NCI-H526 treated with DMSO at 0.1 percent for 48 hours (cell line): ENCODE data around the gene LRFN3.
"Not testable (repeated sequence)": the region's sequence is repeated elsewhere in the genome, so short reads cannot be mapped to it uniquely, and the experiment has no call there.

ENCODE experiments used
- DNase-seq: peaks from one replicate; lab custom pipeline; 2025; lab: John Stamatoyannopoulos, UW

LRFN3 gene

DNA sequence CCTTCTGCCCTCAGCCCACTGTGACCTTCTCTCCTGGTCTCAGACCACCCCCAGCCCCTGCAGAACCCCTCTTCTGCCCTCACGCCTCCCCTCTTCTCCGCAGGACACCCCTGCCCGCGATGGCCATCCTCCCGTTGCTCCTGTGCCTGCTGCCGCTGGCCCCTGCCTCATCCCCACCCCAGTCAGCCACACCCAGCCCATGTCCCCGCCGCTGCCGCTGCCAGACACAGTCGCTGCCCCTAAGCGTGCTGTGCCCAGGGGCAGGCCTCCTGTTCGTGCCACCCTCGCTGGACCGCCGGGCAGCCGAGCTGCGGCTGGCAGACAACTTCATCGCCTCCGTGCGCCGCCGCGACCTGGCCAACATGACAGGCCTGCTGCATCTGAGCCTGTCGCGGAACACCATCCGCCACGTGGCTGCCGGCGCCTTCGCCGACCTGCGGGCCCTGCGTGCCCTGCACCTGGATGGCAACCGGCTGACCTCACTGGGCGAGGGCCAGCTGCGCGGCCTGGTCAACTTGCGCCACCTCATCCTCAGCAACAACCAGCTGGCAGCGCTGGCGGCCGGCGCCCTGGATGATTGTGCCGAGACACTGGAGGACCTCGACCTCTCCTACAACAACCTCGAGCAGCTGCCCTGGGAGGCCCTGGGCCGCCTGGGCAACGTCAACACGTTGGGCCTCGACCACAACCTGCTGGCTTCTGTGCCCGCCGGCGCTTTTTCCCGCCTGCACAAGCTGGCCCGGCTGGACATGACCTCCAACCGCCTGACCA is 3.3 kb downstream of the LRFN3 start:
- no peak for DNase-seq

DNA sequence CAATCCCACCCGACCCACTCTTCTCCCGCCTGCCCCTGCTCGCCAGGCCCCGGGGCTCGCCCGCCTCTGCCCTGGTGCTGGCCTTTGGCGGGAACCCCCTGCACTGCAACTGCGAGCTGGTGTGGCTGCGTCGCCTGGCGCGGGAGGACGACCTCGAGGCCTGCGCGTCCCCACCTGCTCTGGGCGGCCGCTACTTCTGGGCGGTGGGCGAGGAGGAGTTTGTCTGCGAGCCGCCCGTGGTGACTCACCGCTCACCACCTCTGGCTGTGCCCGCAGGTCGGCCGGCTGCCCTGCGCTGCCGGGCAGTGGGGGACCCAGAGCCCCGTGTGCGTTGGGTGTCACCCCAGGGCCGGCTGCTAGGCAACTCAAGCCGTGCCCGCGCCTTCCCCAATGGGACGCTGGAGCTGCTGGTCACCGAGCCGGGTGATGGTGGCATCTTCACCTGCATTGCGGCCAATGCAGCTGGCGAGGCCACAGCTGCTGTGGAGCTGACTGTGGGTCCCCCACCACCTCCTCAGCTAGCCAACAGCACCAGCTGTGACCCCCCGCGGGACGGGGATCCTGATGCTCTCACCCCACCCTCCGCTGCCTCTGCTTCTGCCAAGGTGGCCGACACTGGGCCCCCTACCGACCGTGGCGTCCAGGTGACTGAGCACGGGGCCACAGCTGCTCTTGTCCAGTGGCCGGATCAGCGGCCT is 4.1 kb downstream of the LRFN3 start:
- DNase-seq = no peak

DNA sequence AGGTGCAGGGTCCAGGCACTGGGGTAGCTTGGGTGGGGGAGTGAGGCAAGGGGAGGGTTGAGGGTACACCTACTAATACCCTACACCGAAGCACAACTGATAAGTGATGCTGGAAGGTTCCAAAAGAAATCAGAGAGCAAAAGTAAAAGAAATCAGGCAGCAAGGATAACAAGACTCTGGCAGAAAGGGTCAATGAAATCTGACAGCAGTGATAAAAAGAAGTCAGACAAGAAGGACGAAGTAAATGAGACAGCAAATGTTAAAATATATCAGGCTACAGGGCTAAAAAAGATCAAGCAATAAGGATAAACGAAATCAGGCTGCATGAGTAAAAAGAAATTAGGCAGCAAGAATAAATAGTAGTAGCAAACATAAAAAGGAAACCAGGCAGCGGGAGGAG is 4.7 kb downstream of the LRFN3 start:
- no peak for DNase-seq

- no peak for DNase-seq
Measured at GRCh38 chr19:35942235-35942634, 6.1 kb downstream of the LRFN3 start.

DNA sequence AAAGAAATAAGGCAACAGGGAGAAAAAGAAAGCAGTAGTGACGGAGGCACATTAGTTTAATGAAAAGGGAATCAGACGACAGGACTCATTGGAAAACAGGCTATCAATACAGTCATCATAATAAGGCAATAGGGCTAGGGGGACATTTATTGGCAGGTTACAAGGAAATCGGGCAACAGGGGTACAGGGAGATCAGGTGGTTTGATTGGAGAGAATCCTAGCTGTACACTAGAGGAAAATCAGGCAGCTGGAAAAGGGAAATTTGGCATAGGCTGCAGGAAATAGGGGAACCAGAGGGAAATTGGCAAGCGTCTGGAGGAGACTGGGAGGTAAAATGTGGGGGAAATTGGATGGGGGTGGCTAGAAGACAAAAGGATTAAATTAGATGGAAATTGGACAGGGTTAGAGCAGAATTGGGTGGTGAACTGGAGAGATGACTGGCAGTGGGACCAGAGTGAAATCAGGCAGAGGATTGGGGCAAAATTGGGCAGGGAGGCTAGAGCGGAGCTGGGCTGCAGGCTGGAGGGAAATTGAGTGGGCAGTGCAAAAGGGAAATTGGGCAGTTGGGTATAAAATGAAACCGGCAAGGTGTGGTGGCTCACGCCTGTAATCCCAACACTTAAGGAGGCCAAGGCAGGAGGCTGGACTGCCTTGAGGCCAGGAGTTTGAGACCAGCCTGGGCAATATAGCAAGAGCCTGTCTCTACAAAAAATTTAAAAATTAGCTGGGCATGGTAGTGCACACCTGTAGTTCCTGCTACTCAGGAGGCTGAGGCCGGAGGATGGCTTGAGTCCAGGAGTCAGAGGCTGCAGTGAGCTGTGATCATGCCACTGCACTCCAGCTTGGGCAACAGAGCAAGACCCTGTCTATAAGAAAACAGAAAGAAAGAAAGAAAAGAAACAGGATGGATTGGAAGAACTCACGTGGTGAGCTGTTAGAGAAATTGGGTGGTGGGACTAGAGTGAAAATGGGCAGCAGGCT is 7.4 kb downstream of the LRFN3 start:
- DNase-seq = no peak

GRCh38 chr19:35944556-35944955 is 8.4 kb downstream of the LRFN3 start:
- DNase-seq = no peak

DNA sequence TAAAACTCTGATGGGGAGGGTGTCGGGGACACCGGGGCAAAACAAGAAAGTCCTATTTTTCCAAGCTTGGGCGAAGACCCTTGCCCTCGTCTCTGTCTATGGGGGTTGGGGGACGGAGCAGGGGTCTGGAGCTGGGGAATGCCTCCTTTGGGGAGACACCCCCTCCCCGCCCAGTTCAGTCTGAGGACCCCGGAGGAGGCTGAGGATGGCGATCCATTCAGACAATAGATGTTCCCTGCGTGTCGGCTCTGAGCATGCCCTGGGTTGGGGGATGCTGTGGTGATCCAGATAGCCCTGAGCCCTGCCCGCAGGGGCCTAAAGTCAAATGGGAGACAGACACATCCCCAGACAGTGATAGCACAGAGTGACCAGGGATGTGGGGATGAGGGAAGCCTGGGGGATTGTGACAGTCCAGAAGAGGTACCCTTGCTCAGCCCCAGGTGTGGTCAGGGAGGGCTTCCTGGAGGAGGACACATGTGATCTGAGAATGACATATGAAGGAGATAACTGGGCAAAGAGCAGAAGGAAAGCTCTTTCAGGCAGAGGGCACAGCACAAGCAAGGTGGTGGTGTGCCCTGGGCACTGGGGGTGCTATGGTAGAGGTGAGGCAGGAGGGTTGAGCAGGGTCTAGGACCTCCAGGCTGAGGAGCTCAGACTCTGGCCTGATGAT is 9.1 kb downstream of the LRFN3 start:
- DNase-seq = no peak

DNA sequence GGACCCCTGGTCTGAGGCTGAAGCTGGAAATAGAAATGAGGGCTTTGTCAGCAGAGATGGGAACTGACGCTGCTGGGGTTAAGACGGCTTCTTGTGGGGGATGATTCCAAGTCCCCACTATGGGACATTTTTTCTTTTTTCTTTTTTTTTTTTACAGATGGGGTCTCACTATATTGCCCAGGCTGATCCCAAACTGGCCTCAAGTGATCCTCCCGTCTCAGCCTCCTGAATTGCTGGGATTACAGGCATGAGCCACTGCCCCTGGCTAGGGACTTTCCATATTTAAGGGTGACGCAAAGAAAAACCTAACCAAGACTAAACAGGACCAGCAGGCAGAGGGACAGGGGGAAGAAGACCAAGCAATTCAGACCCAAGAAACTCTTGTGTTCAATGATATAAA is 10.0 kb downstream of the LRFN3 start:
- no peak for DNase-seq

DNA sequence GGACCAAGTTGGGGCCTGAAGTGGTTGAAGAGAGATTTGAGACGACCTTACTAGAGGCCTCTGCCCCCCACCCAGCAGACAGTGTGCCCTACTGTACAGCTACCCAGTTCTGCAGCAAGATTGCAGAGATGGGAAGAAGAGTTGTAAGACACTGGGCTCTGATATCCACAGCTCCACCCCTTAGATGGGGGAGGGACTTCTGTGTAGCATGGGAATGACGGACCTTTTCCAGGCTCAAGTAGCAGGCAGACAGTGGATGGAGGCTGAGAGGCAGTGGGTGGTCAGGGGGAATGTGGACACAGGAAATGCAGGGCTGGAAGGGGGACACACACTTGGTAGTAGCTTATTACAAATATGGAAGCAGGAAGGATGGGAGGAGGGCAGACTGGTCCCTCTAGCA is 13.0 kb downstream of the LRFN3 start:
- no peak for DNase-seq

- no peak for DNase-seq
Measured at GRCh38 chr19:35955881-35956634, 19.9 kb downstream of the LRFN3 start.

GRCh38 chr19:35957411-35957810 is 21.2 kb downstream of the LRFN3 start:
- not testable (repeated sequence) for DNase-seq

DNA sequence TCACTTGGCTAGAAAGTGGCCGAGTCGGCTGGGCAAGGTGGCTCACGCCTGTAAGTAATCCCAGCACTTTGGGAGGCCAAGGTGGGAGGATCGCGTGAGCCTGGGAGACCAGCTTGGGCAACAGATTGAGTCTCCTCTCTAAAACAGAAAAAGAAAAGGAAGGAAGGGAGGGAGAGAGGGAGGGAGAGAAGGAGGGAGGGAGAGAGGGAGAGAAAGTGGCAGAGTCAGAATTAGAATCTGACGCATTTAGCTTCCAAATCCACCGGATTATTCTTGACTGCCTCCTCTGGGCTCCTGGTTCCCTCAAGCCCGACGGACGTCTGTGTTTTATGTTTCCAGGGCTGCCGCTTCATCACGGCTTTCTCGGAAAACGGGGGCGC is 22.5 kb downstream of the LRFN3 start:
- no peak for DNase-seq

- no peak for DNase-seq
Measured at GRCh38 chr19:35959040-35959967, 23.1 kb downstream of the LRFN3 start.

GRCh38 chr19:35959968-35960320 is 23.8 kb downstream of the LRFN3 start:
- no peak for DNase-seq

DNA sequence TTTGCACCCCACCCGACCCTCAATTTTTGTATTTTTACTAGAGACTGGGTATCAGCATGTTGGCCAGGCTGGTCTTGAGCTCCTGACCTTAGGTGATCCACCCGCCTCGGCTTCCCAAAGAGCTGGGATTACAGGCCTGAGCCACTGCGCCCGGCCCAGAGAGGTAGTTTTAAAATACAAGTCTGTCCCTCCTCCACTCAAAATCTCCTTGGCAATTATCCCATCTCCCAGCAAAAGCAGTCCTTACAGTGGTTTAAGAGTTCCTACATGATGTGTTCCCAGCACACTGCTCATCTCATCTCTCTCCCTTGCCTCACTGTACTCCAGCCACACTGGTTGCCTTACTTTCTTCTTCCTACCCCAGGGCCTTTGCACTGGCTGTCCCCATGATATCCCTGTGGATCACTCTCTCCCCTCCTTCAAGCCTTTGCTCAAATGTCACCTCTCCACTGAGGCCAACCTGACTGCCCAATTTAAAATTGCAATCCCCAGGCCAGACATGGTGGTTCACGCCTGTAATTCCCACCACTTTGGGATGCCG is 24.3 kb downstream of the LRFN3 start:
- DNase-seq = no peak

GRCh38 chr19:35963514-35963913 is 27.3 kb downstream of the LRFN3 start:
- DNase-seq = no peak

DNA sequence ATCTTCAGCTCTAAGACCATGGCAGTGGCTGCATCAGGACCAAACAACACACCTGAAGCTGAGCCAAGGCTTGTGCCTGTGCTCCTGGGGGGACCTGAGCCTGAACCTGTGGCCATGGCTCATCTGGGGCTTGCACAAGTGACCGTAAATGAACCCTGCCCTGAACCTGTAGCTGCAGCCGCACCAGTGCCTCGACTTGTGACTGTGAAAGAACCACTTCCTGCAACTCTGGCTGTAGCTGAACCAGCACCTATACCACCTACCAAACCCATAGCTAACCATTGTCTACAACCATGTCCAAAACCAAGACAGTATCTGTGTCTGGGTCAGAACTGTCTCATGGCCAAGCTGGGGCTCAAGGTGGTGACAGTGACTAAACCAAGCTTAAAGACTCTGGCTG is 30.6 kb downstream of the LRFN3 start:
- no peak for DNase-seq

DNA sequence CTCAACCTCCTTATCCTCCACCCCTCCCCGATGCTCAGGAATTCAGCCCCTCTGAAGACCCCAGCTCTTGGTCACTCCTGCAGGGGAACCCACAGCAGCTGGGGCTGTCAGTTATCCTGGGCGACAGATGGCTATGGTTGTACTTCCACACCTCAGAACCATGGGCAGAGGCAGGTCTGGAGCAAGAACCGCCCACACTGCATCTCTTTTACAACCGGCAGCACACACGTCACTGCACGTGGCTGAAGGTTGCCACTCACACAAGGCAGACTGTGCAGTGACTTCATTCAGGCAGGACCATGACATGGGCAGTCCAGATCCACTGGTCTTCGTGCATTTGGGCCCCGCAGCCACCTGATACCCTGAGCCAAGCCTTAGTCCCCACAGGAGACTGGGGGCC is 37.3 kb downstream of the LRFN3 start:
- no peak for DNase-seq

DNA sequence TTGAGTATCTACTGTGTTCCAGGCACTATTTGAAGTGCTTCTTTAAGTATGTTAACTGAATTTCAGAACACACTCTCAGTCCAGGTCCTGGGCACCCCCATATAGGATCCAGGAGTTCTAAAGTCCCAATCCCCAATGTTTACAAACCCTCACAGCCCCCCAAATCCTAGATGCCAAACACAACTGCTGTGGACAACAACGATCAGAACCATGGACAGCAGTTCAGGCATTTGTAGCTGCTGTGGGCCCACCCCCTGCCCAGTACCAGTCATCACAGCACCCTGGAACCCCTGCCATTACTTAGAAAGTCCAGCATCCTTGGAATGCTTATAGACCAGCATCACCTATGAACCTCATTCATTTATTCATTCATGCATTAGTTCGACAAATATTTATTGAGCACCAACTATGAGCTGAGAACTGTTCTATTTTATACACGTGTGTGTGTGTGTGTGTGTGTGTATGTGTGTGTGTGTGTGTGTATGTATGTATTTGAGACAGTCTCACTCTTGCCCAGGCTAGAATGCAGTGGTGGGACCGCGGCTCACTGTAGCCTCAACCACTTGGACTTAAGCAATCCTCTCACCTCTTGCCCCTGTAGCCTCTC is 39.5 kb downstream of the LRFN3 start:
- DNase-seq = no peak
